Endothelial cell of umbilical vein (primary cell): ENCODE results near the gene DMTF1. TPM values are rescaled to one million over a fixed set of nuclear protein-coding genes. Genes with fewer than 3 reads are reported as not detected.

ENCODE experiments used
- BruUV-seq: library from RNA; stranded (reverse); fragments of 400-500 nt; replicated peaks from 2 replicates; lab custom pipeline; 2021; lab: Mats Ljungman, UMichigan
- CTCF ChIA-PET: fragments of 300-600, 350-600 bp; sonication (Branson Sonifier 250); formaldehyde crosslinking; loops from one replicate; lab custom pipeline; 2021; ENCODE audit warnings: antibody characterized with exemption, inconsistent platforms; lab: Charles Lee
- POLR2A ChIA-PET: fragments of 300-600, 350-600 bp; sonication (Branson Sonifier 250); formaldehyde crosslinking; loops from one replicate; lab custom pipeline; 2021; ENCODE audit warnings: antibody characterized with exemption, inconsistent platforms; lab: Charles Lee
- DNase-seq: peaks from one replicate; pipeline ENCODE4 v3.0.0-alpha.2; 2011; ENCODE audit warnings: low read depth, low spot score
- FAIRE-seq: peaks from 2 replicates; lab custom pipeline; 2011; peaks lifted over from hg19 to GRCh38; lab: Jason Lieb, UNC
- H2AFZ ChIP-seq: 2 replicates; pipeline ENCODE4 v1.6.0; 2012; ENCODE audit warnings: low read depth, low read length, control low read depth, inconsistent platforms
- H3K27ac ChIP-seq: 2 replicates; pipeline ENCODE4 v1.5.1; 2011; ENCODE audit warnings: low read depth, mild to moderate bottlenecking, control low read depth, low read length, moderate library complexity; ENCODE audit not compliant: insufficient read depth
- H3K27me3 ChIP-seq, 2 experiments: 2 replicates each; pipeline versions ENCODE4 v1.6.0 to v1.6.1; 2011; ENCODE audit warnings: low read length in 2 of 2, mixed read lengths in 1 of 2; ENCODE audit not compliant: control insufficient read depth in 2 of 2, insufficient read depth in 2 of 2
- H3K36me3 ChIP-seq, 2 experiments: 2 replicates in 1 of 2; 3 replicates in 1 of 2; pipeline ENCODE4 v1.5.1; 2011; ENCODE audit warnings: low read length in 2 of 2, mild to moderate bottlenecking in 1 of 2, moderate library complexity in 1 of 2; ENCODE audit not compliant: control insufficient read depth in 2 of 2, insufficient read depth in 2 of 2; ENCODE audit errors: extremely low read depth in 1 of 2
- H3K4me1 ChIP-seq: 3 replicates; pipeline ENCODE4 v1.5.1; 2011; ENCODE audit warnings: mild to moderate bottlenecking, low read length; ENCODE audit not compliant: control insufficient read depth, insufficient read depth; ENCODE audit errors: extremely low read depth
- H3K4me2 ChIP-seq: 2 replicates; pipeline ENCODE4 v1.6.1; 2011; ENCODE audit warnings: low read length, control low read depth, mixed read lengths; ENCODE audit not compliant: insufficient read depth
- H3K4me3 ChIP-seq, 3 experiments: fragments of 200-600 bp in 1 of 3; sonication (generic), shearing (Covaris generic) in 1 of 3; replicated peaks in 1 of 3; 2 replicates each; pipeline ENCODE4 v1.5.1; 2011 to 2016; ENCODE audit warnings: control low read depth in 3 of 3, low read length in 3 of 3, mild to moderate bottlenecking in 2 of 3, inconsistent platforms in 1 of 3, low read depth in 1 of 3, moderate library complexity in 1 of 3; ENCODE audit not compliant: insufficient read depth in 1 of 3
- H3K79me2 ChIP-seq: 2 replicates; pipeline ENCODE4 v1.6.0; 2012; ENCODE audit warnings: low read length, inconsistent platforms; ENCODE audit not compliant: control insufficient read depth, insufficient read depth
- H3K9ac ChIP-seq: replicated peaks from 2 replicates; pipeline ENCODE3; 2011; ENCODE audit warnings: low read length, control low read depth; ENCODE audit not compliant: insufficient read depth; ENCODE audit errors: extremely low read depth
- H3K9me1 ChIP-seq: replicated peaks from 3 replicates; pipeline ENCODE4 v1.6.0; 2011; ENCODE audit warnings: mild to moderate bottlenecking, low read length; ENCODE audit not compliant: control insufficient read depth, insufficient read depth; ENCODE audit errors: extremely low read depth
- H3K9me3 ChIP-seq: replicated peaks from 2 replicates; pipeline ENCODE4 v1.5.1; 2012; ENCODE audit warnings: low read length, inconsistent platforms; ENCODE audit not compliant: control insufficient read depth, insufficient read depth
- H4K20me1 ChIP-seq: replicated peaks from 2 replicates; pipeline ENCODE3; 2011; ENCODE audit warnings: mild to moderate bottlenecking, low read length; ENCODE audit not compliant: control insufficient read depth, insufficient read depth; ENCODE audit errors: extremely low read depth
- EZH2 ChIP-seq: IDR thresholded peaks from 2 replicates; pipeline ENCODE4 v1.6.1; 2012; ENCODE audit warnings: borderline replicate concordance, low read depth, mild to moderate bottlenecking, moderate library complexity, low read length, inconsistent platforms; ENCODE audit not compliant: severe bottlenecking
- FOS ChIP-seq: IDR thresholded peaks from 2 replicates; pipeline ENCODE4 v1.6.1; 2011; ENCODE audit warnings: mild to moderate bottlenecking, low read length, moderate library complexity, borderline replicate concordance; ENCODE audit not compliant: insufficient read depth
- GATA2 ChIP-seq: IDR thresholded peaks from 2 replicates; pipeline ENCODE4 v1.7.0; 2011; ENCODE audit warnings: low read depth, mild to moderate bottlenecking, moderate library complexity, mixed read lengths, low read length; ENCODE audit not compliant: insufficient read length, insufficient read depth
- JUN ChIP-seq: IDR thresholded peaks from 2 replicates; pipeline ENCODE4 v1.6.1; 2011; ENCODE audit warnings: borderline replicate concordance, low read depth; ENCODE audit not compliant: insufficient read length, insufficient read depth
- MYC ChIP-seq: IDR thresholded peaks from one replicate; pipeline ENCODE4 v1.6.1; 2011; ENCODE audit warnings: mild to moderate bottlenecking, low read depth, low read length
- POLR2A ChIP-seq: IDR thresholded peaks from 2 replicates; pipeline ENCODE4 v1.6.1; 2012; ENCODE audit warnings: low read depth, mild to moderate bottlenecking, control low read depth, low read length
- POLR2AphosphoS5 ChIP-seq: IDR thresholded peaks from 2 replicates; pipeline ENCODE4 v1.6.1; 2012; ENCODE audit warnings: low read depth, mild to moderate bottlenecking, control low read depth, low read length, moderate library complexity; ENCODE audit not compliant: insufficient read depth
- dilution Hi-C: fragments of 300-500 bp; cut with MboI; formaldehyde crosslinking; loops from one replicate; pipeline ENCODE4 v1.15.0; 2019; ENCODE audit warnings: low sequenced_read_pairs; ENCODE audit not compliant: extremely low pct_ligation_motif_present
- intact Hi-C: fragments of 100-400 bp; cut with micrococcal nuclease; formaldehyde crosslinking; loops from one replicate; pipeline ENCODE4 v1.10.0; 2022
- polyA plus RNA-seq, 4 experiments: library from polyadenylated mRNA; depleted of rRNA in 3 of 4; stranded (reverse) in 3 of 4; unstranded in 1 of 4; fragments of >200 nt; gene quantifications; 2 replicates each; pipeline versions ENCODE4 v1.2.1 to v1.2.3, GENCODE V29; 2011 to 2012; ENCODE audit warnings: missing spikeins in 1 of 4
- total RNA-seq: library from RNA; stranded (reverse); gene quantifications from 2 replicates; pipeline ENCODE4 v1.2.3, GENCODE V29; 2021
- TF ChIP-seq, protein P1 (sequence below): IDR thresholded peaks from 2 replicates; pipeline ENCODE4 v1.6.1; 2011; ENCODE audit not compliant: insufficient read depth, insufficient read length
- TF ChIP-seq, protein P2 (sequence below), 2 donors: IDR thresholded peaks; 1 replicate in 1 of 2; 2 replicates in 1 of 2; pipeline ENCODE4 v1.5.1; 2011; ENCODE audit warnings: low read length in 2 of 2, mild to moderate bottlenecking in 2 of 2, moderate library complexity in 2 of 2, control low read depth in 1 of 2, inconsistent platforms in 1 of 2, low read depth in 1 of 2; ENCODE audit not compliant: insufficient read depth in 1 of 2; ENCODE audit errors: extremely low read depth in 1 of 2

Gene DMTF1
- total and polyA plus RNA-seq, 2 donors (not counting 3 experiments of a cell fraction or from before 2014, with no cell fraction given) = 78.5 to 100.0 TPM

DNA sequence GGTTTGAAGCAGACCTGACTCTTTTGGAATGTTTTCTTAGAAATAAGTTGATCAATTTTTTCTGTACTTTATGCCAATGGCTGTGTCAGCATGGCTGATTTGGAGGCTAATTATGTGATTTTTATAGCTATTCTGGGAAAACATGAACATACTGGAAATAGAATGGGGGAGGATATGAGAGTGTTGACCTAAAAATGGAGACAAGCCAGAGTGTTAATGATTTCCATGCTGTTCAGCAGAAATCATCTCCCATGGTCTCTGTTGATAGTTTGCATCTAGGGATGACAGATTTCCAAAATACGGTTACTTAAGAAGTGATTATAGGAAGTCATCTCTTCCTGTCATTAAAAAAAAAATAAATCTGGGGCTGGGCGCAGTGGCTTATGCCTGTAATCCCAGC lies 32.7 kb upstream of the DMTF1 start:
- no peaks in the 10 kb centered on the region for H3K79me2 ChIP-seq
- no peak overlapping the region for H3K4me3 ChIP-seq
- no peak overlapping the region for H3K27ac ChIP-seq
- H3K9me3 ChIP-seq = no peaks in the 10 kb centered on the region
- TF ChIP-seq, protein P1, sequence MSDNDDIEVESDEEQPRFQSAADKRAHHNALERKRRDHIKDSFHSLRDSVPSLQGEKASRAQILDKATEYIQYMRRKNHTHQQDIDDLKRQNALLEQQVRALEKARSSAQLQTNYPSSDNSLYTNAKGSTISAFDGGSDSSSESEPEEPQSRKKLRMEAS = no peak
- TF ChIP-seq JUN (no peak), EZH2 (no peak), POLR2A (no peak), POLR2AphosphoS5 (no peak), FOS (no peak), GATA2 (no peak), MYC (no peak)
- TF ChIP-seq, protein P2, sequence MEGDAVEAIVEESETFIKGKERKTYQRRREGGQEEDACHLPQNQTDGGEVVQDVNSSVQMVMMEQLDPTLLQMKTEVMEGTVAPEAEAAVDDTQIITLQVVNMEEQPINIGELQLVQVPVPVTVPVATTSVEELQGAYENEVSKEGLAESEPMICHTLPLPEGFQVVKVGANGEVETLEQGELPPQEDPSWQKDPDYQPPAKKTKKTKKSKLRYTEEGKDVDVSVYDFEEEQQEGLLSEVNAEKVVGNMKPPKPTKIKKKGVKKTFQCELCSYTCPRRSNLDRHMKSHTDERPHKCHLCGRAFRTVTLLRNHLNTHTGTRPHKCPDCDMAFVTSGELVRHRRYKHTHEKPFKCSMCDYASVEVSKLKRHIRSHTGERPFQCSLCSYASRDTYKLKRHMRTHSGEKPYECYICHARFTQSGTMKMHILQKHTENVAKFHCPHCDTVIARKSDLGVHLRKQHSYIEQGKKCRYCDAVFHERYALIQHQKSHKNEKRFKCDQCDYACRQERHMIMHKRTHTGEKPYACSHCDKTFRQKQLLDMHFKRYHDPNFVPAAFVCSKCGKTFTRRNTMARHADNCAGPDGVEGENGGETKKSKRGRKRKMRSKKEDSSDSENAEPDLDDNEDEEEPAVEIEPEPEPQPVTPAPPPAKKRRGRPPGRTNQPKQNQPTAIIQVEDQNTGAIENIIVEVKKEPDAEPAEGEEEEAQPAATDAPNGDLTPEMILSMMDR (IDR thresholded peaks at IDR 0.05; ENCODE audit: extremely low read depth in 1 of 2, insufficient read depth in 1 of 2, low read depth in 1 of 2, low read length in 2 of 2) = no peak
- POLR2A ChIA-PET = no interaction called here
- intact Hi-C loops = no loop called here
- H3K4me1 ChIP-seq = no peaks in the 10 kb centered on the region
- CTCF ChIA-PET = no interaction called here
- dilution Hi-C loops = no loop called here
- no peak overlapping the region for H3K9ac ChIP-seq
- no peak overlapping the region for H3K4me2 ChIP-seq
- H3K27me3 ChIP-seq = no peaks in the 10 kb centered on the region
- no TSS peak for BruUV-seq
- H2AFZ ChIP-seq = no peak overlapping the region
- FAIRE-seq (no peak), DNase-seq (no peak)
- no peaks in the 10 kb centered on the region for H3K36me3 ChIP-seq
- no peaks in the 10 kb centered on the region for H3K9me1 ChIP-seq
- no peaks in the 10 kb centered on the region for H4K20me1 ChIP-seq
